NCI-H2171 treated with DMSO at 0.1 percent for 48 hours (cell line): ENCODE data around the gene SDE2.
"Not testable (repeated sequence)": the region's sequence is repeated elsewhere in the genome, so short reads cannot be mapped to it uniquely, and the experiment has no call there.

ENCODE experiments used
- DNase-seq: peaks from one replicate; lab custom pipeline; 2025; lab: John Stamatoyannopoulos, UW

The SDE2 gene

GRCh38 chr1:225975146-225975545 lies 24.0 kb downstream of the SDE2 start:
- DNase-seq = not testable (repeated sequence)

- no peak for DNase-seq
Measured at GRCh38 chr1:225974454-225974853, 24.7 kb downstream of the SDE2 start.

GRCh38 chr1:225973158-225973557 lies 26.0 kb downstream of the SDE2 start:
- peak; percentile 98 for DNase-seq

- no peak for DNase-seq
Measured at GRCh38 chr1:225972344-225973152, 26.6 kb downstream of the SDE2 start.

- not testable (repeated sequence) for DNase-seq
Measured at GRCh38 chr1:225970592-225971157, 28.5 kb downstream of the SDE2 start.

GRCh38 chr1:225969751-225970150 lies 29.4 kb downstream of the SDE2 start:
- DNase-seq = not testable (repeated sequence)

- no peak for DNase-seq
Measured at GRCh38 chr1:225965231-225965630, 33.9 kb downstream of the SDE2 start.

- DNase-seq = no peak
Measured at GRCh38 chr1:225963735-225964530, 35.2 kb downstream of the SDE2 start.

- DNase-seq = no peak
Measured at GRCh38 chr1:225962440-225962975, 36.6 kb downstream of the SDE2 start.

- no peak for DNase-seq
Measured at GRCh38 chr1:225961659-225962439, 37.3 kb downstream of the SDE2 start.

- DNase-seq = no peak
Measured at GRCh38 chr1:225958041-225958440, 41.1 kb downstream of the SDE2 start.

- DNase-seq = no peak
Measured at GRCh38 chr1:225954753-225955152, 44.4 kb downstream of the SDE2 start.

- no peak for DNase-seq
Measured at GRCh38 chr1:225953315-225953714, 45.8 kb downstream of the SDE2 start.

GRCh38 chr1:225950905-225951497 lies 48.1 kb downstream of the SDE2 start:
- DNase-seq = no peak

GRCh38 chr1:225949041-225949440 lies 50.1 kb downstream of the SDE2 start:
- no peak for DNase-seq

GRCh38 chr1:225946803-225947202 lies 52.3 kb downstream of the SDE2 start:
- DNase-seq = no peak

GRCh38 chr1:225946082-225946620 lies 53.0 kb downstream of the SDE2 start:
- no peak for DNase-seq

- DNase-seq = no peak
Measured at GRCh38 chr1:225945564-225945963, 53.6 kb downstream of the SDE2 start.

GRCh38 chr1:225944951-225945350 lies 54.2 kb downstream of the SDE2 start:
- DNase-seq = no peak

GRCh38 chr1:225944387-225944786 lies 54.8 kb downstream of the SDE2 start:
- DNase-seq = no peak

- no peak for DNase-seq
Measured at GRCh38 chr1:225943582-225943981, 55.6 kb downstream of the SDE2 start.
